GM21529 (cell line): Measurements from ENCODE around the gene NSRP1.
"Not testable (repeated sequence)": the region's sequence is repeated elsewhere in the genome, so short reads cannot be mapped to it uniquely, and the experiment has no call there.

ENCODE experiments used
- ATAC-seq: cut with Tn5 transposase; IDR thresholded peaks from one replicate; pipeline ENCODE4 v1.9.1; 2021; ENCODE audit not compliant: unreplicated experiment

The NSRP1 gene

GRCh38 chr17:30116661-30117551 lies at the start of gene NSRP1:
Gene NSRP1, plus strand, starts transcription at chr17:30116816. Its CDS starts 28 bp downstream, at chr17:30116844.
- peak; percentile 87 for ATAC-seq

GRCh38 chr17:30068465-30068864 lies 48.2 kb upstream of the NSRP1 start:
- ATAC-seq = no peak

GRCh38 chr17:30074254-30074653 lies 42.4 kb upstream of the NSRP1 start:
- ATAC-seq = no peak

GRCh38 chr17:30074730-30075129 lies 41.9 kb upstream of the NSRP1 start:
- ATAC-seq = no peak

GRCh38 chr17:30082773-30083172 lies 33.8 kb upstream of the NSRP1 start:
- no peak for ATAC-seq

- no peak for ATAC-seq
Observed at GRCh38 chr17:30084788-30085187, 31.8 kb upstream of the NSRP1 start.

GRCh38 chr17:30086896-30087295 lies 29.7 kb upstream of the NSRP1 start:
- ATAC-seq = no peak

- ATAC-seq = not testable (repeated sequence)
Observed at GRCh38 chr17:30087431-30087830, 29.2 kb upstream of the NSRP1 start.

- ATAC-seq = no peak
Observed at GRCh38 chr17:30091121-30091670, 25.4 kb upstream of the NSRP1 start.

GRCh38 chr17:30091771-30092170 lies 24.8 kb upstream of the NSRP1 start:
- no peak for ATAC-seq

GRCh38 chr17:30092886-30093285 lies 23.7 kb upstream of the NSRP1 start:
- ATAC-seq = no peak

- peak; percentile 45 for ATAC-seq
Observed at GRCh38 chr17:30093463-30094147, 23.0 kb upstream of the NSRP1 start.

- no peak for ATAC-seq
Observed at GRCh38 chr17:30095507-30096244, 20.9 kb upstream of the NSRP1 start.

- no peak for ATAC-seq
Observed at GRCh38 chr17:30101686-30102390, 14.8 kb upstream of the NSRP1 start.

GRCh38 chr17:30103921-30104320 lies 12.7 kb upstream of the NSRP1 start:
- no peak for ATAC-seq

- no peak for ATAC-seq
Observed at GRCh38 chr17:30104575-30105339, 11.9 kb upstream of the NSRP1 start.

- no peak for ATAC-seq
Observed at GRCh38 chr17:30112794-30113193, 3.8 kb upstream of the NSRP1 start.

- no peak for ATAC-seq
Observed at GRCh38 chr17:30113213-30113612, 3.4 kb upstream of the NSRP1 start.

GRCh38 chr17:30116345-30116660 lies 313 bp upstream of the NSRP1 start:
- no peak for ATAC-seq

GRCh38 chr17:30117675-30118081 lies 1.1 kb downstream of the NSRP1 start:
- no peak for ATAC-seq
